WERI-Rb-1 (cell line): ENCODE results near the gene HBE1.

ENCODE experiments used
- DNase-seq: peaks from one replicate; pipeline ENCODE4 v3.0.0-alpha.2; 2020
- H3K27ac ChIP-seq: fragments of 250-450 bp; sonication (Bioruptor Pico); 2 replicates; pipeline ENCODE4 v1.5.1; 2020; ENCODE audit warnings: mild to moderate bottlenecking, moderate library complexity
- H3K27me3 ChIP-seq: fragments of 250-450 bp; sonication (Bioruptor Pico); 2 replicates; pipeline ENCODE4 v1.5.1; 2021; ENCODE audit warnings: mild to moderate bottlenecking, low read depth, moderate library complexity; ENCODE audit not compliant: insufficient read depth, severe bottlenecking
- H3K36me3 ChIP-seq: fragments of 250-450 bp; sonication (Bioruptor Pico); 2 replicates; pipeline ENCODE4 v1.5.1; 2020; ENCODE audit warnings: mild to moderate bottlenecking, moderate library complexity
- H3K4me3 ChIP-seq: 2 replicates; pipeline ENCODE4 v1.5.1; 2011; ENCODE audit warnings: low read depth, mild to moderate bottlenecking, control low read depth, low read length
- H3K9me3 ChIP-seq: fragments of 250-450 bp; sonication (Bioruptor Pico); 2 replicates; pipeline ENCODE4 v1.5.1; 2021; ENCODE audit warnings: mild to moderate bottlenecking, moderate library complexity; ENCODE audit not compliant: severe bottlenecking
- CTCF ChIP-seq: IDR thresholded peaks from 2 replicates; pipeline ENCODE4 v1.5.1; 2011; ENCODE audit warnings: low read depth, mild to moderate bottlenecking, control low read depth, inconsistent platforms, low read length

The HBE1 gene

DNA sequence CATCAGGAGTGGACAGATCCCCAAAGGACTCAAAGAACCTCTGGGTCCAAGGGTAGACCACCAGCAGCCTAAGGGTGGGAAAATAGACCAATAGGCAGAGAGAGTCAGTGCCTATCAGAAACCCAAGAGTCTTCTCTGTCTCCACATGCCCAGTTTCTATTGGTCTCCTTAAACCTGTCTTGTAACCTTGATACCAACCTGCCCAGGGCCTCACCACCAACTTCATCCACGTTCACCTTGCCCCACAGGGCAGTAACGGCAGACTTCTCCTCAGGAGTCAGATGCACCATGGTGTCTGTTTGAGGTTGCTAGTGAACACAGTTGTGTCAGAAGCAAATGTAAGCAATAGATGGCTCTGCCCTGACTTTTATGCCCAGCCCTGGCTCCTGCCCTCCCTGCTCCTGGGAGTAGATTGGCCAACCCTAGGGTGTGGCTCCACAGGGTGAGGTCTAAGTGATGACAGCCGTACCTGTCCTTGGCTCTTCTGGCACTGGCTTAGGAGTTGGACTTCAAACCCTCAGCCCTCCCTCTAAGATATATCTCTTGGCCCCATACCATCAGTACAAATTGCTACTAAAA, 42.9 kb downstream of the HBE1 start, which contains the start of gene HBB:
Gene HBB (minus strand): TSS at position 340 of the 579 bp plus-strand sequence. CDS start 50 bp downstream, at position 290.
- Histone ChIP-seq H3K36me3 (no peaks in the 10 kb centered on the region), H3K4me3 (no peak within 1 kb of the TSS), H3K27me3 (peaks cover 45% of the 10 kb centered on the region), H3K9me3 (no peaks in the 10 kb centered on the region), H3K27ac (no peak within 1 kb of the TSS)
- DNase-seq, result no peak
- no peak for TF ChIP-seq CTCF

DNA sequence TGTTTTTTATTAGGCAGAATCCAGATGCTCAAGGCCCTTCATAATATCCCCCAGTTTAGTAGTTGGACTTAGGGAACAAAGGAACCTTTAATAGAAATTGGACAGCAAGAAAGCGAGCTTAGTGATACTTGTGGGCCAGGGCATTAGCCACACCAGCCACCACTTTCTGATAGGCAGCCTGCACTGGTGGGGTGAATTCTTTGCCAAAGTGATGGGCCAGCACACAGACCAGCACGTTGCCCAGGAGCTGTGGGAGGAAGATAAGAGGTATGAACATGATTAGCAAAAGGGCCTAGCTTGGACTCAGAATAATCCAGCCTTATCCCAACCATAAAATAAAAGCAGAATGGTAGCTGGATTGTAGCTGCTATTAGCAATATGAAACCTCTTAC, 44.3 kb downstream of the HBE1 start:
- Histone ChIP-seq H3K9me3 (no peaks in the 10 kb centered on the region), H3K36me3 (no peaks in the 10 kb centered on the region), H3K4me3 (no peak overlapping the region), H3K27me3 (peaks cover 40% of the 10 kb centered on the region), H3K27ac (no peak overlapping the region)
- no peak for DNase-seq
- TF ChIP-seq CTCF, result no peak

DNA sequence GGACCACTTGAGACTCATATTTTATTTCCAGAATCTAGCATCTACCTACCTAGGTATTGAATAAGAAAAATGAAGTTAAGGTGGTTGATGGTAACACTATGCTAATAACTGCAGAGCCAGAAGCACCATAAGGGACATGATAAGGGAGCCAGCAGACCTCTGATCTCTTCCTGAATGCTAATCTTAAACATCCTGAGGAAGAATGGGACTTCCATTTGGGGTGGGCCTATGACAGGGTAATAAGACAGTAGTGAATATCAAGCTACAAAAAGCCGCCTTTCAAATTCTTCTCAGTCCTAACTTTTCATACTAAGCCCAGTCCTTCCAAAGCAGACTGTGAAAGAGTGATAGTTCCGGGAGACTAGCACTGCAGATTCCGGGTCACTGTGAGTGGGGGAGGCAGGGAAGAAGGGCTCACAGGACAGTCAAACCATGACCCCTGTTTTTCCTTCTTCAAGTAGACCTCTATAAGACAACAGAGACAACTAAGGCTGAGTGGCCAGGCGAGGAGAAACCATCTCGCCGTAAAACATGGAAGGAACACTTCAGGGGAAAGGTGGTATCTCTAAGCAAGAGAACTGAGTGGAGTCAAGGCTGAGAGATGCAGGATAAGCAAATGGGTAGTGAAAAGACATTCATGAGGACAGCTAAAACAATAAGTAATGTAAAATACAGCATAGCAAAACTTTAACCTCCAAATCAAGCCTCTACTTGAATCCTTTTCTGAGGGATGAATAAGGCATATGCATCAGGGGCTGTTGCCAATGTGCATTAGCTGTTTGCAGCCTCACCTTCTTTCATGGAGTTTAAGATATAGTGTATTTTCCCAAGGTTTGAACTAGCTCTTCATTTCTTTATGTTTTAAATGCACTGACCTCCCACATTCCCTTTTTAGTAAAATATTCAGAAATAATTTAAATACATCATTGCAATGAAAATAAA, 44.9 kb downstream of the HBE1 start:
- TF ChIP-seq CTCF, result no peak
- H3K9me3 ChIP-seq, result no peaks in the 10 kb centered on the region
- H3K4me3 ChIP-seq, result no peak overlapping the region
- H3K36me3 ChIP-seq, result no peaks in the 10 kb centered on the region
- H3K27ac ChIP-seq, result no peak overlapping the region
- peaks cover 34% of the 10 kb centered on the region for H3K27me3 ChIP-seq
- DNase-seq, result no peak

GRCh38 chr11:5223686-5224085, 46.1 kb downstream of the HBE1 start:
- peaks cover 30% of the 10 kb centered on the region for H3K27me3 ChIP-seq
- no peak for DNase-seq
- no peaks in the 10 kb centered on the region for H3K9me3 ChIP-seq
- no peak overlapping the region for H3K4me3 ChIP-seq
- H3K36me3 ChIP-seq, result no peaks in the 10 kb centered on the region
- TF ChIP-seq CTCF, result no peak
- no peak overlapping the region for H3K27ac ChIP-seq

GRCh38 chr11:5223146-5223545, 46.6 kb downstream of the HBE1 start:
- no peaks in the 10 kb centered on the region for H3K36me3 ChIP-seq
- DNase-seq, result no peak
- H3K4me3 ChIP-seq, result no peak overlapping the region
- peaks cover 29% of the 10 kb centered on the region for H3K27me3 ChIP-seq
- H3K27ac ChIP-seq, result no peak overlapping the region
- TF ChIP-seq CTCF, result no peak
- H3K9me3 ChIP-seq, result no peaks in the 10 kb centered on the region
